Left cardiac atrium (tissue), 4 donors: ENCODE measurements around the gene SMCO4. TPM values are rescaled to one million over a fixed set of nuclear protein-coding genes. Genes with fewer than 3 reads are reported as not detected.
A peak's percentile ranks its signal among the peaks of the same experiment; 100 is the strongest.

Experiments
- ATAC-seq, 2 donors: fragments of 200-7000 bp; cut with Tn5 transposase; one replicate each; pipeline ENCODE4 v1.9.1; 2020; ENCODE audit warnings: mild to moderate bottlenecking in 2 of 2, moderate library complexity in 2 of 2
- DNase-seq: peaks from one replicate; pipeline ENCODE4 v3.0.0-alpha.2; 2020
- intact Hi-C, 2 donors: fragments of 100-400 bp; cut with DNase I; formaldehyde crosslinking; loops; one replicate each; pipeline versions ENCODE4 v1.14.1 to v1.15.1; 2022 to 2023
- total RNA-seq, 2 donors: library from RNA; stranded (reverse); fragmentation: NEBNext Ultra II Directional; extraction: Animal tissue kit (Norgen Biotek cat#: 25700); gene quantifications; one replicate each; pipeline ENCODE4 v1.2.1, GENCODE V29; 2021
- donor health status: DM: no; HTN: yes; CAD: no.
- donor health status: DM: no; HTN: yes; CAD: no; lungs with severe emphysema.
- donor health status: DM: yes; HTN: yes; CAD: no.
- donor health status: Dilated cardiomyopathy.

SMCO4 gene
- total RNA-seq, 2 donors from 2014 or later: 35.9 to 40.7 TPM

- intact Hi-C loops: no loop called here
- peak; percentile 70 for DNase-seq
- ATAC-seq: peak; percentile 86 to 98
Observed at GRCh38 chr11:93567401-93567895, 24.3 kb upstream of the SMCO4 start.

- ATAC-seq: no peak
- DNase-seq: no peak
- intact Hi-C loops: no loop called here
Observed at GRCh38 chr11:93564895-93565294, 21.7 kb upstream of the SMCO4 start.

- no peak for DNase-seq
- intact Hi-C loops: no loop called here
- ATAC-seq: no peak
Observed at GRCh38 chr11:93563857-93564256, 20.7 kb upstream of the SMCO4 start.

- intact Hi-C loops: no loop called here
- ATAC-seq: no peak
Observed at GRCh38 chr11:93560199-93560932, 17.2 kb upstream of the SMCO4 start.

GRCh38 chr11:93559681-93560080 lies 16.5 kb upstream of the SMCO4 start:
- no peak for ATAC-seq
- no peak for DNase-seq
- intact Hi-C loops: no loop called here

More at GRCh38 chr11:93560199-93560932, 17.2 kb upstream of the SMCO4 start:
- DNase-seq: no peak

- DNase-seq (no peak), ATAC-seq (no peak)
- intact Hi-C loops: no loop called here
Observed at GRCh38 chr11:93552874-93553273, 9.7 kb upstream of the SMCO4 start.

GRCh38 chr11:93549976-93550375 lies 6.8 kb upstream of the SMCO4 start:
- DNase-seq: no peak
- ATAC-seq: no peak
- intact Hi-C loops: loop anchor here in 1 of 2 donors (10.0 kb wide), 1 partner anchor 65 kb away; no protein-coding TSS in a partner anchor

- DNase-seq: no peak
- no peak for ATAC-seq
- intact Hi-C loops: loop anchor here in 1 of 2 donors (10.0 kb wide), 1 partner anchor 64 kb away; no protein-coding TSS in a partner anchor
Observed at GRCh38 chr11:93548679-93549319, 5.6 kb upstream of the SMCO4 start.

GRCh38 chr11:93547773-93548172 lies 4.6 kb upstream of the SMCO4 start:
- DNase-seq (no peak), ATAC-seq (no peak)
- intact Hi-C loops: loop anchor here in 1 of 2 donors (10.0 kb wide), 1 partner anchor 63 kb away; no protein-coding TSS in a partner anchor

- intact Hi-C loops: loop anchor here in 1 of 2 donors (10.0 kb wide), 1 partner anchor 62 kb away; no protein-coding TSS in a partner anchor
- DNase-seq: no peak
- no peak for ATAC-seq
Observed at GRCh38 chr11:93547028-93547427, 3.8 kb upstream of the SMCO4 start.

- DNase-seq (no peak), ATAC-seq (no peak)
- intact Hi-C loops: loop anchor here in 1 of 2 donors (10.0 kb wide), 1 partner anchor 61 kb away; no protein-coding TSS in a partner anchor
Observed at GRCh38 chr11:93545566-93545965, 2.4 kb upstream of the SMCO4 start.

- intact Hi-C loops: loop anchor here (1.0 to 10.0 kb wide), 3 partner anchors 58 to 309 kb away; no protein-coding TSS in a partner anchor
Observed at GRCh38 chr11:93542811-93543229, 371 bp downstream of the SMCO4 start.

GRCh38 chr11:93541884-93542810 lies 1.0 kb downstream of the SMCO4 start:
- DNase-seq (peak; percentile 58), ATAC-seq (peak; percentile 63 to 75)
- intact Hi-C loops: loop anchor here (5.0 to 10.0 kb wide), 2 partner anchors 57 to 305 kb away; no protein-coding TSS in a partner anchor

More at GRCh38 chr11:93542811-93543229, 371 bp downstream of the SMCO4 start:
- peak; percentile 55 for DNase-seq
- peak; percentile 52 to 66 for ATAC-seq

GRCh38 chr11:93540896-93541553 lies 2.2 kb downstream of the SMCO4 start:
- ATAC-seq: no peak
- DNase-seq: no peak
- intact Hi-C loops: loop anchor here (5.0 to 10.0 kb wide), 2 partner anchors 56 to 304 kb away; no protein-coding TSS in a partner anchor

GRCh38 chr11:93540337-93540736 lies 2.9 kb downstream of the SMCO4 start:
- intact Hi-C loops: loop anchor here (5.0 to 10.0 kb wide), 2 partner anchors 56 to 303 kb away; no protein-coding TSS in a partner anchor
- ATAC-seq (no peak), DNase-seq (no peak)

GRCh38 chr11:93537767-93538261 lies 5.4 kb downstream of the SMCO4 start:
- ATAC-seq (peak; percentile 15 to 39), DNase-seq (peak; percentile 33)
- intact Hi-C loops: no loop called here

GRCh38 chr11:93537049-93537448 lies 6.1 kb downstream of the SMCO4 start:
- intact Hi-C loops: no loop called here
- ATAC-seq: peak; percentile 83 to 87
- peak; percentile 68 for DNase-seq
